Vagina (tissue), 2 donors: ENCODE results near the gene RNF167. TPM values are rescaled to one million over a fixed set of nuclear protein-coding genes. Genes with fewer than 3 reads are reported as not detected.
"Not testable (repeated sequence)": the region's sequence is repeated elsewhere in the genome, so short reads cannot be mapped to it uniquely, and the experiment has no call there.

ENCODE experiments used
- DNase-seq, 2 donors: peaks; one replicate each; pipeline ENCODE4 v3.0.0-alpha.2; 2017; ENCODE audit errors: extremely low spot score in 2 of 2
- H3K27ac ChIP-seq: fragments of 200-600 bp; sonication (generic); one replicate; pipeline ENCODE4 v1.5.1; 2019
- H3K27me3 ChIP-seq: fragments of 200-600 bp; sonication (generic); one replicate; pipeline ENCODE4 v1.5.1; 2019
- H3K36me3 ChIP-seq, 2 donors: fragments of 200-600 bp; sonication (generic); one replicate each; pipeline ENCODE4 v1.5.1; 2017 to 2019
- H3K4me1 ChIP-seq: fragments of 200-600 bp; sonication (generic); one replicate; pipeline ENCODE4 v1.5.1; 2019
- H3K4me3 ChIP-seq, 2 donors: fragments of 200-600 bp; sonication (generic); 1 replicate in 1 of 2; 2 replicates in 1 of 2; pipeline ENCODE4 v1.5.1; 2016 to 2019
- H3K9me3 ChIP-seq: fragments of 200-600 bp; sonication (generic); one replicate; pipeline ENCODE4 v1.5.1; 2019
- CTCF ChIP-seq, 3 experiments: fragments of 450-650 bp in 2 of 3; fragments of 200-600 bp in 1 of 3; sonication (generic) in 1 of 3; IDR thresholded peaks; one replicate each; pipeline ENCODE4 v1.5.1; 2017 to 2019; ENCODE audit warnings: antibody characterized with exemption in 3 of 3, mild to moderate bottlenecking in 2 of 3, moderate library complexity in 2 of 3
- POLR2A ChIP-seq, 2 donors: fragments of 450-650 bp; IDR thresholded peaks; one replicate each; pipeline ENCODE4 v1.6.1; 2017; ENCODE audit warnings: antibody characterized with exemption in 2 of 2, mild to moderate bottlenecking in 2 of 2, moderate library complexity in 2 of 2
- POLR2AphosphoS5 ChIP-seq, 2 donors: sonication (generic); formaldehyde crosslinking; IDR thresholded peaks; one replicate each; pipeline ENCODE4 v1.9.0; 2017; ENCODE audit warnings: antibody characterized with exemption in 2 of 2, mild to moderate bottlenecking in 2 of 2, low read depth in 1 of 2; ENCODE audit not compliant: insufficient read depth in 1 of 2
- intact Hi-C: fragments of 100-400 bp; cut with DNase I; formaldehyde crosslinking; loops from one replicate; pipeline ENCODE4 v1.15.1; 2023
- total RNA-seq: library from RNA; depleted of rRNA; stranded (reverse); fragments of >200 nt; gene quantifications from one replicate; pipeline ENCODE4 v1.2.3, GENCODE V29; 2016

The RNF167 gene
- total RNA-seq, 1 donor from 2014 or later: 54.3 TPM

GRCh38 chr17:4903051-4903818, 36.8 kb upstream of the RNF167 start, which contains the start of gene CHRNE:
Gene CHRNE, minus strand, starts transcription at chr17:4903098. Its CDS starts 35 bp downstream, at chr17:4903063.
- intact Hi-C loops: loop anchor here (10.0 kb wide), 1 partner anchor 162 kb away; no protein-coding TSS in a partner anchor
- TF ChIP-seq CTCF (IDR thresholded peaks at IDR 0.05) (peak in 2 of 3 experiments; percentile 27 to 69), POLR2AphosphoS5 (IDR thresholded peaks at IDR 0.05; ENCODE audit: insufficient read depth in 1 of 2, low read depth in 1 of 2) (no peak)
- H3K36me3 ChIP-seq: no peaks in the 10 kb centered on the region
- no peak within 1 kb of the TSS for H3K4me3 ChIP-seq
- no peak for DNase-seq
- H3K4me1 ChIP-seq: peaks cover 32% of the 10 kb centered on the region
- H3K27ac ChIP-seq: peak within 1 kb of the TSS; percentile 42
- H3K27me3 ChIP-seq: no peaks in the 10 kb centered on the region
- H3K9me3 ChIP-seq: no peaks in the 10 kb centered on the region

GRCh38 chr17:4906642-4907041, 33.4 kb upstream of the RNF167 start:
- not testable (repeated sequence) for DNase-seq, H3K4me3 ChIP-seq, H3K27me3 ChIP-seq, H3K9me3 ChIP-seq, H3K36me3 ChIP-seq, H3K27ac ChIP-seq
- H3K4me1 ChIP-seq: peaks cover 27% of the 10 kb centered on the region
- intact Hi-C loops: loop anchor here (5.0 to 10.0 kb wide), 2 partner anchors 76 to 158 kb away; no protein-coding TSS in a partner anchor

GRCh38 chr17:4908301-4908700, 31.8 kb upstream of the RNF167 start:
- Histone ChIP-seq H3K27ac (peak overlapping the region; percentile 69), H3K36me3 (no peaks in the 10 kb centered on the region), H3K27me3 (no peaks in the 10 kb centered on the region), H3K4me3 (no peak overlapping the region), H3K4me1 (peaks cover 21% of the 10 kb centered on the region), H3K9me3 (no peaks in the 10 kb centered on the region)
- DNase-seq: no peak
- intact Hi-C loops: loop anchor here (5.0 to 10.0 kb wide), 2 partner anchors 74 to 156 kb away; no protein-coding TSS in a partner anchor
- no peak for TF ChIP-seq POLR2A (IDR thresholded peaks at IDR 0.05)
- TF ChIP-seq CTCF (IDR thresholded peaks at IDR 0.05): no peak
- no peak for TF ChIP-seq POLR2AphosphoS5 (IDR thresholded peaks at IDR 0.05; ENCODE audit: insufficient read depth in 1 of 2, low read depth in 1 of 2)

- Histone ChIP-seq H3K36me3 (no peaks in the 10 kb centered on the region), H3K27me3 (no peaks in the 10 kb centered on the region), H3K4me1 (peaks cover 18% of the 10 kb centered on the region), H3K9me3 (no peaks in the 10 kb centered on the region), H3K27ac (peak overlapping the region; percentile 69), H3K4me3 (no peak overlapping the region)
- intact Hi-C loops: loop anchor here (5.0 to 10.0 kb wide), 2 partner anchors 73 to 156 kb away; no protein-coding TSS in a partner anchor
- DNase-seq: no peak
- TF ChIP-seq POLR2A (IDR thresholded peaks at IDR 0.05) (no peak), CTCF (IDR thresholded peaks at IDR 0.05) (peak; percentile 24 to 71 (median 36)), POLR2AphosphoS5 (IDR thresholded peaks at IDR 0.05; ENCODE audit: insufficient read depth in 1 of 2, low read depth in 1 of 2) (peak; percentile 54 to 63)
Observed at GRCh38 chr17:4908711-4909496, 31.2 kb upstream of the RNF167 start.

- intact Hi-C loops: no loop called here
- Histone ChIP-seq H3K36me3 (no peaks in the 10 kb centered on the region), H3K27me3 (no peaks in the 10 kb centered on the region), H3K27ac (no peak overlapping the region), H3K4me3 (no peak overlapping the region), H3K9me3 (no peaks in the 10 kb centered on the region), H3K4me1 (peaks cover 8% of the 10 kb centered on the region)
- TF ChIP-seq CTCF (IDR thresholded peaks at IDR 0.05): no peak
- no peak for DNase-seq
Observed at GRCh38 chr17:4913994-4914393, 26.1 kb upstream of the RNF167 start.

GRCh38 chr17:4914551-4914950, 25.5 kb upstream of the RNF167 start:
- intact Hi-C loops, H3K9me3 ChIP-seq, DNase-seq: not testable (repeated sequence)

More at GRCh38 chr17:4914551-4914950, 25.5 kb upstream of the RNF167 start:
- H3K27me3 ChIP-seq, H3K4me3 ChIP-seq, H3K36me3 ChIP-seq, H3K4me1 ChIP-seq, H3K27ac ChIP-seq: not testable (repeated sequence)
